Dedifferentiated amniotic fluid mesenchymal stem cell (primary cell): ENCODE results near the gene PACRG.

Experiments used
- DNase-seq: peaks from one replicate; pipeline ENCODE4 v3.0.0-alpha.2; 2016; ENCODE audit errors: extremely low spot score

PACRG gene

GRCh38 chr6:163352011-163352685, 624.4 kb downstream of the PACRG start:
- no peak for DNase-seq

DNA sequence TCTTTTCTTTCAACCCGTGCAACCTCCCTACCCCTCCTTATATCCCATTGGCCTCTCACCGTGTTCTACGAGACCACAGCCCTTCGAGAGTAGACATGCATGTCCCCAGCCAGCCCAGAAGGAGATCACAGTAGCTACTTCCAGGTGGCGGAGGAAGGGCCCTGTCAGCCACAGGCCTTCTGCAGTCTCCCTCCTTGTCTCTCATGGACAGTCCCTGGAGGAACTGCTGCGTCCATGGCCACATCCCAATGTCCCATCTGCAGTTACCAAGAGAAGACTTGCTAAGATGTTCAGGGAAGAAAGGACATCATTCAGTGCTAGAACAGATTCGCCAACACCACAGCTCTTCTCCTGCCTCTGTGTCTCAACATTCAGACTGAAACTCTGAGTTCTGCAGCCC, 625.2 kb downstream of the PACRG start:
- DNase-seq = no peak

DNA sequence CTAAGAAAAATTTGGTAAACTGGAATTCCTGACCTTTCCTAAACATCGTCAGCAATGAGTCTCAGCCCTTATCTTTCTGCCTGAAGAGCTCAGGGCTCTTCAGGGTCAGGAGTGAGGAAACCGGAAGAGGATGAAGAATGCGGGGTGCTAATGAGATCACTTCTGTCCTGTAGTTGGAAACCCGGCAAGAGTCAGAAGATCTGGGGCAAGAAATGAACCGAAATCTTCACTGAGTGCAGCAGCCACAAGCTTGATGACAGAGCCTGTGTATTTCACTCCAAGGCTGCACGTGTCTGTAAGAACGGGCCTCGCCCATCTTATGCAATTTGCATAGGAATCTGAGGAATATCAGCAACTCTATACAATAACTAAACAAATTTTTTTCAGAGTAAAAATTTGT, 626.3 kb downstream of the PACRG start:
- DNase-seq = no peak

- DNase-seq = no peak
Measured at GRCh38 chr6:163354761-163355425, 627.1 kb downstream of the PACRG start.

GRCh38 chr6:163355426-163355991, 627.7 kb downstream of the PACRG start:
- no peak for DNase-seq

DNA sequence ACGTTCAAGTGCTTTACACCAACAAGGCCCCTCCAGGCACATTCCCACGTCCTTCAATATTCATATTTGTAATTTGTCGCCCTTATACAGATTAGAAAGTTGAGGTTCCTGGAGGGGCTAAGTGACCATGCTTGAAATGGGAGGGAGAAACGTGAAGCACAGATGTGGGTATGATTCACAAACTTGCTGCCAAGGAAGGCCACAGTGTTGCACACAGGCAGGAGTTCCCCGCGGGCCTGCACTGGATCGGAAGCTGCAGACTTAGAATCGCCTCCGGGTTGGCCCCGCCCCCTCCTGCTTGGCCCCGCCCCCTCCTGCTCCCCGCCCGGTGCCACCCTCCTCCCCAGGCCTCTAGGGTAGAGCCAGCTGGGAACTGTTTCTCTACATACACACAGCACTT, 628.5 kb downstream of the PACRG start:
- no peak for DNase-seq

DNA sequence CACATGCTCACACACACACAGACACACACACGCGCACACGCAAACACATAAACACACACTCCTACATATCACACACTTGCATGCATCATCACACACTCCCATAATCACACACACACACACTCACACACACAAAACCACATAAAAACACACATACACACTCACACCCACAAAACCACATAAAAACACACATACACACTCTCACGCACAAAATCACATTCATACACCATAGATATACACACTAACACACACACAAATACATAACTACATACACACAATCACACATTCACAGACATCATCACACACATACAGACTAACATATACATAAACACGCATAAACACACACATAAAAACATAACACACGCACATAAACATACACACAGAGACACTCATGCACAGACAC, 629.0 kb downstream of the PACRG start:
- DNase-seq = no peak

- DNase-seq = no peak
Measured at GRCh38 chr6:163364641-163365040, 636.9 kb downstream of the PACRG start.
